Osteoblast (primary cell): Measurements from ENCODE around the gene HLA-DPA1. TPM values are rescaled to one million over a fixed set of nuclear protein-coding genes. Genes with fewer than 3 reads are reported as not detected.

ENCODE experiments used
- DNase-seq: peaks from one replicate; pipeline ENCODE4 v3.0.0; 2011; ENCODE audit warnings: low spot score, mixed read lengths; ENCODE audit not compliant: insufficient read length; ENCODE audit errors: missing footprints
- H2AFZ ChIP-seq: 2 replicates; pipeline ENCODE4 v1.6.0; 2011; ENCODE audit warnings: mild to moderate bottlenecking, low read length
- H3K27ac ChIP-seq: 2 replicates; pipeline ENCODE4 v1.5.1; 2011; ENCODE audit warnings: mild to moderate bottlenecking, low read depth, low read length, moderate library complexity
- H3K27me3 ChIP-seq: 2 replicates; pipeline ENCODE4 v1.6.0; 2012; ENCODE audit warnings: mild to moderate bottlenecking, control low read depth, inconsistent platforms, low read length, moderate library complexity; ENCODE audit not compliant: insufficient read depth
- H3K36me3 ChIP-seq: 2 replicates; pipeline ENCODE4 v1.5.1; 2011; ENCODE audit warnings: mild to moderate bottlenecking, low read length, control low read depth, moderate library complexity; ENCODE audit not compliant: insufficient read depth
- H3K4me1 ChIP-seq: 2 replicates; pipeline ENCODE4 v1.5.1; 2011; ENCODE audit warnings: mild to moderate bottlenecking, low read length, control low read depth, moderate library complexity; ENCODE audit not compliant: insufficient read depth
- H3K4me2 ChIP-seq: 2 replicates; pipeline ENCODE4 v1.6.0; 2011; ENCODE audit warnings: mild to moderate bottlenecking, low read length; ENCODE audit not compliant: insufficient read depth
- H3K4me3 ChIP-seq: fragments of 200-600 bp; sonication (generic); 3 replicates; pipeline ENCODE4 v1.5.1; 2012; ENCODE audit warnings: mild to moderate bottlenecking, low read length, inconsistent platforms; ENCODE audit not compliant: insufficient read depth
- H3K79me2 ChIP-seq: 2 replicates; pipeline ENCODE4 v1.6.0; 2012; ENCODE audit warnings: mild to moderate bottlenecking, low read length, control low read depth, inconsistent platforms; ENCODE audit not compliant: insufficient read depth
- H3K9me3 ChIP-seq: 2 replicates; pipeline ENCODE4 v1.5.1; 2011; ENCODE audit warnings: low read depth, low read length, control low read depth
- H4K20me1 ChIP-seq: 2 replicates; pipeline ENCODE4 v1.6.0; 2012; ENCODE audit warnings: mild to moderate bottlenecking, low read length, control low read depth; ENCODE audit not compliant: insufficient read depth
- CTCF ChIP-seq: IDR thresholded peaks from 2 replicates; pipeline ENCODE4 v1.5.1; 2011; ENCODE audit warnings: mild to moderate bottlenecking, low read depth, low read length, moderate library complexity; ENCODE audit errors: extremely low read depth
- total RNA-seq: library from RNA; depleted of rRNA; stranded (reverse); fragments of >200 nt; gene quantifications from 2 replicates; pipeline ENCODE4 v1.2.3, GENCODE V29; 2012

The HLA-DPA1 gene
- total RNA-seq, result 5.4 and 30.4 TPM in 2 replicates

- Histone ChIP-seq H3K27ac (no peak within 1 kb of the TSS), H2AFZ (peak within 1 kb of the TSS; percentile 84), H3K4me3 (peak within 1 kb of the TSS; percentile 24), H3K36me3 (no peaks in the 10 kb centered on the region), H3K4me1 (no peaks in the 10 kb centered on the region), H4K20me1 (no peaks in the 10 kb centered on the region), H3K79me2 (no peaks in the 10 kb centered on the region), H3K9me3 (no peaks in the 10 kb centered on the region), H3K4me2 (peak within 1 kb of the TSS; percentile 62), H3K27me3 (peaks cover 14% of the 10 kb centered on the region)
- peak; percentile 87 for DNase-seq
- TF ChIP-seq CTCF, result no peak
These were observed at the start of gene HLA-DPA1 for GRCh38 chr6:33073431-33073871. HLA-DPA1 (minus strand) TSS chr6:33073649.

- no peaks in the 10 kb centered on the region for H3K36me3 ChIP-seq
- no peak overlapping the region for H3K4me2 ChIP-seq
- H3K27me3 ChIP-seq, result peaks cover 22% of the 10 kb centered on the region
- no peak overlapping the region for H3K4me3 ChIP-seq
- no peak overlapping the region for H3K27ac ChIP-seq
- peaks cover 4% of the 10 kb centered on the region for H3K9me3 ChIP-seq
- DNase-seq, result no peak
- TF ChIP-seq CTCF, result no peak
- no peaks in the 10 kb centered on the region for H3K4me1 ChIP-seq
- H4K20me1 ChIP-seq, result no peaks in the 10 kb centered on the region
- no peak overlapping the region for H2AFZ ChIP-seq
- no peaks in the 10 kb centered on the region for H3K79me2 ChIP-seq
These were observed 49.7 kb upstream of the HLA-DPA1 start for GRCh38 chr6:33123181-33123580.

- Histone ChIP-seq H3K9me3 (peaks cover 4% of the 10 kb centered on the region), H3K36me3 (no peaks in the 10 kb centered on the region), H3K79me2 (no peaks in the 10 kb centered on the region), H3K27me3 (peaks cover 48% of the 10 kb centered on the region), H3K4me1 (no peaks in the 10 kb centered on the region), H4K20me1 (no peaks in the 10 kb centered on the region), H3K4me2 (no peak overlapping the region), H3K27ac (no peak overlapping the region), H3K4me3 (no peak overlapping the region), H2AFZ (no peak overlapping the region)
- DNase-seq, result no peak
- no peak for TF ChIP-seq CTCF
These were observed 46.6 kb upstream of the HLA-DPA1 start for GRCh38 chr6:33120001-33120400.

GRCh38 chr6:33118525-33119123, 45.2 kb upstream of the HLA-DPA1 start:
- H3K36me3 ChIP-seq, result no peaks in the 10 kb centered on the region
- H3K79me2 ChIP-seq, result no peaks in the 10 kb centered on the region
- peaks cover 61% of the 10 kb centered on the region for H3K27me3 ChIP-seq
- no peaks in the 10 kb centered on the region for H3K4me1 ChIP-seq
- H3K4me3 ChIP-seq, result no peak overlapping the region
- H3K9me3 ChIP-seq, result no peaks in the 10 kb centered on the region
- no peak overlapping the region for H2AFZ ChIP-seq
- no peak overlapping the region for H3K27ac ChIP-seq
- no peak overlapping the region for H3K4me2 ChIP-seq
- peak; percentile 76 for TF ChIP-seq CTCF
- H4K20me1 ChIP-seq, result peaks cover 3% of the 10 kb centered on the region
- no peak for DNase-seq
